Heart left ventricle (tissue), 13 donors: ENCODE measurements around the gene EXOSC10.
"Not testable (repeated sequence)": the region's sequence is repeated elsewhere in the genome, so short reads cannot be mapped to it uniquely, and the experiment has no call there.

ENCODE experiments used
- CTCF ChIP-seq, 12 donors: fragments of 200-600 bp; sonication (generic) in 4 of 12; IDR thresholded peaks; one replicate each; pipeline versions ENCODE4 v1.5.0 to v1.8.0; 2018 to 2022; ENCODE audit warnings: antibody characterized with exemption in 12 of 12, mild to moderate bottlenecking in 5 of 12
- POLR2A ChIP-seq, 2 donors: fragments of 450-650 bp; IDR thresholded peaks; one replicate each; pipeline ENCODE4 v1.6.1; 2017; ENCODE audit warnings: antibody characterized with exemption in 2 of 2, mild to moderate bottlenecking in 2 of 2, moderate library complexity in 2 of 2
- donor health status: ischemic (EF 13 %, LVEDD 7.1; RV severe dilation, severe dysfunction).
- donor health status: DM: no; HTN: yes; CAD: no.
- donor health status: DM: no; HTN: no; CAD: no.
- donor health status: ischemic (EF 25% LVEDD 6.9; RV normal size, moderate dysfunction).
- donor health status: ischemic (EF 25% LVEDD 5.7; RV mildly dilated, moderate dysfunction).
- donor health status: ischemic (EF 35%, LVEDD 5.7; RV mildly dilated, moderate dysfunction).
- donor health status: nonischemic (EF 11% LVEDD 7.7; RV severe dilation, severe dysfunction).
- donor health status: DM: yes; HTN: yes; CAD: no.
- donor health status: PGD.
- donor health status: ischemic (EF 29% LVEDD 5.4; RV normal size, mild dysfunction).
- donor health status: nonischemic (EF 23%, LVEDD 6.1; RV moderate dilation, normal function).

GRCh38 chr1:11040105-11040429, 59.6 kb downstream of the EXOSC10 start:
- not testable (repeated sequence) for TF ChIP-seq CTCF, POLR2A (IDR thresholded peaks at IDR 0.05)
